Testis (tissue), 3 donors: ENCODE results near the gene IL23R. TPM values are rescaled to one million over a fixed set of nuclear protein-coding genes. Genes with fewer than 3 reads are reported as not detected.

Source experiments
- DNase-seq: peaks from one replicate; pipeline ENCODE4 v3.0.0-alpha.2; 2019
- H3K27ac ChIP-seq, 2 donors: fragments of 200-600 bp; sonication (generic); one replicate each; pipeline ENCODE4 v1.5.1; 2019
- H3K27me3 ChIP-seq: fragments of 200-600 bp; sonication (generic); one replicate; pipeline ENCODE4 v1.5.1; 2019
- H3K36me3 ChIP-seq: fragments of 200-600 bp; sonication (generic); one replicate; pipeline ENCODE4 v1.5.1; 2017; ENCODE audit warnings: low read depth; ENCODE audit errors: missing control alignments
- H3K4me1 ChIP-seq: fragments of 200-600 bp; sonication (generic); one replicate; pipeline ENCODE4 v1.5.1; 2019
- H3K4me3 ChIP-seq, 2 donors: fragments of 200-600 bp; sonication (generic); one replicate each; pipeline ENCODE4 v1.5.1; 2017 to 2019
- H3K9me3 ChIP-seq: fragments of 200-600 bp; sonication (generic); one replicate; pipeline ENCODE4 v1.5.1; 2017
- CTCF ChIP-seq, 3 experiments: fragments of 450-650 bp in 2 of 3; fragments of 200-600 bp in 1 of 3; sonication (generic) in 1 of 3; IDR thresholded peaks; one replicate each; pipeline ENCODE4 v1.5.1; 2016 to 2019; ENCODE audit warnings: antibody characterized with exemption in 3 of 3, mild to moderate bottlenecking in 2 of 3, moderate library complexity in 1 of 3
- POLR2A ChIP-seq: fragments of 450-650 bp; IDR thresholded peaks from one replicate; pipeline ENCODE4 v1.6.1; 2017; ENCODE audit warnings: antibody characterized with exemption, mild to moderate bottlenecking, moderate library complexity
- WGBS, 2 donors: methylation state at CpG; one replicate each; pipeline ENCODE4 v1.1.5; 2018; 5-methylcytosine and 5-hydroxymethylcytosine counted together
- intact Hi-C: fragments of 100-400 bp; cut with DNase I; formaldehyde crosslinking; loops from one replicate; pipeline ENCODE4 v1.15.1; 2023; ENCODE audit warnings: low total_unique reads
- polyA plus RNA-seq: library from polyadenylated mRNA; stranded (reverse); fragments of 350-450 nt; fragmentation: Illumina TruSeq; extraction: RNeasy Lipid Tissue Mini Kit (QIAGEN cat#74804); gene quantifications from one replicate; pipeline ENCODE4 v1.2.3, GENCODE V29; 2014; ENCODE audit warnings: low read depth, low replicate concordance; ENCODE audit not compliant: insufficient read depth
- total RNA-seq, 2 donors: library from RNA; depleted of rRNA; stranded (reverse); fragments of >200 nt; gene quantifications; one replicate each; pipeline ENCODE4 v1.2.3, GENCODE V29; 2016

The IL23R gene
- total and polyA plus RNA-seq, 3 donors from 2014 or later, result 1.5 to 2.6 (median 2.2) TPM

DNA sequence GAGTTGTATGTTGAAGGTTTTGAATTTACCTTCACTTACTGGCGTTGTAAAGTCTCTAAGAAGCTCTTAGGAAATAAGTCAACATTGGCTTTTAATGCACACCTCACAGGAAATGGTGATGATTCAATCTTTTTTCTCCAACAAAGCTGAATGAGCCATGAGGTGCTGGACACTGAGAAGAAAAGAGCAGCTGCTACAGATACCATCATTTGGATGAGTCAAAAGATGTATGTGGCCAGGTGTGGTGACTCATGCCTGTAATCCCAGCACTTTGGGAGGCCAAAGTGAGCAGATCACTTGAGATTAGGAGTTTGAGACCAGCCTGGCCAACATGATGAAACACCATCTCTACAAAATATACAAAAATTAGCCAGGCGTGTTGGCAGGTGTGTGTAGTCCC is 3.3 kb upstream of the IL23R start:
- TF ChIP-seq CTCF (IDR thresholded peaks at IDR 0.05) (no peak), POLR2A (no peak)
- Histone ChIP-seq H3K27ac (no peak overlapping the region), H3K4me1 (no peaks in the 10 kb centered on the region), H3K9me3 (no peaks in the 10 kb centered on the region), H3K27me3 (no peaks in the 10 kb centered on the region), H3K36me3 (no peaks in the 10 kb centered on the region), H3K4me3 (no peak overlapping the region)
- 97 to 98% methylated on average over 2 of the region's 2 CpGs for WGBS, 2 donors
- no peak for DNase-seq
- intact Hi-C loops, result no loop called here

DNA sequence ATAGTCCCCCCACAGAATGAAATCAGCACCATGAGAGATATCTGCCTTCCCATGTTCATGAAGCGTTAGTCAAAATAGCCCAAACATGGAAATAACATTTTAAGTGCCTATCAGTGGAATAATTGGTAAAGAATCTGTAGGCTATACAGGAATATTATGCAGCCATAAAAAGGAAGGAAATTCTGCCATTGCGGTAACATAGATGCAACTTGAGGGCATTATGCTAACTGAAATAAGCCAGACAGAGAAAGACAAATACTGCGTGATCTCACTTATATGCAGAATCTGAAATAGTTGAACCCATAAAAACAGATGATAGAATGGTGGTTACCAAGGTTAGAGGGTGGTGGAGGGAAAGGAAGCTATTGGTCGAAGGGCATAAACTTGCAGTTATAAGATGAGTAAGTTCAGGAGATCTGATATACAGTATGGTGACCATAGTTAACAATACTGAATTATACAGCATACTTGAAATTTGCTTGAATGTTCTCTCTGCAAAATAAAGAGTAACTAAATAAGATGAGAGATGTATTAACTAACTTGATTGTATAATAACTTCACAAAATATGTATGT is 699 bp upstream of the IL23R start:
- Histone ChIP-seq H3K36me3 (no peaks in the 10 kb centered on the region), H3K4me3 (no peak overlapping the region), H3K27me3 (no peaks in the 10 kb centered on the region), H3K9me3 (no peaks in the 10 kb centered on the region), H3K4me1 (no peaks in the 10 kb centered on the region), H3K27ac (no peak overlapping the region)
- no peak for DNase-seq
- intact Hi-C loops, result no loop called here
- TF ChIP-seq POLR2A (no peak), CTCF (IDR thresholded peaks at IDR 0.05) (no peak)
- WGBS, 2 donors, result 97 to 98% methylated on average over 4 of the region's 4 CpGs

GRCh38 chr1:67169496-67169895 is 3.2 kb downstream of the IL23R start:
- no peaks in the 10 kb centered on the region for H3K36me3 ChIP-seq
- intact Hi-C loops, result no loop called here
- WGBS, 2 donors, result 59 to 62% methylated on average over 2 of the region's 2 CpGs
- H3K27ac ChIP-seq, result no peak overlapping the region
- DNase-seq, result no peak
- H3K27me3 ChIP-seq, result no peaks in the 10 kb centered on the region
- no peaks in the 10 kb centered on the region for H3K9me3 ChIP-seq
- no peak for TF ChIP-seq POLR2A
- no peak for TF ChIP-seq CTCF (IDR thresholded peaks at IDR 0.05)
- no peaks in the 10 kb centered on the region for H3K4me1 ChIP-seq
- H3K4me3 ChIP-seq, result no peak overlapping the region

GRCh38 chr1:67169932-67170331 is 3.7 kb downstream of the IL23R start:
- no peaks in the 10 kb centered on the region for H3K27me3 ChIP-seq
- 33 to 50% methylated on average over 3 of the region's 3 CpGs for WGBS, 2 donors

More at GRCh38 chr1:67169932-67170331, 3.7 kb downstream of the IL23R start:
- Histone ChIP-seq H3K9me3 (no peaks in the 10 kb centered on the region), H3K36me3 (no peaks in the 10 kb centered on the region), H3K4me1 (no peaks in the 10 kb centered on the region), H3K4me3 (no peak overlapping the region), H3K27ac (no peak overlapping the region)
- intact Hi-C loops, result no loop called here
- TF ChIP-seq POLR2A (no peak), CTCF (IDR thresholded peaks at IDR 0.05) (no peak)
- DNase-seq, result no peak
